Activated CD8-positive, alpha-beta memory T cell treated with anti-CD3 and anti-CD28 coated beads, Interleukin-2, amount 50 U/mL, for 1 hour (primary cell): Measurements from ENCODE around the gene AIG1.

ENCODE experiments used
- DNase-seq: peaks from one replicate; pipeline ENCODE4 v3.0.0-alpha.2; 2020; ENCODE audit errors: extremely low read depth

The AIG1 gene

GRCh38 chr6:143195349-143195845 is 134.7 kb downstream of the AIG1 start:
- no peak for DNase-seq

GRCh38 chr6:143196525-143197225 is 136.0 kb downstream of the AIG1 start:
- DNase-seq, result no peak

GRCh38 chr6:143197377-143197776 is 136.7 kb downstream of the AIG1 start:
- no peak for DNase-seq

GRCh38 chr6:143198312-143198711 is 137.6 kb downstream of the AIG1 start:
- no peak for DNase-seq

GRCh38 chr6:143199291-143199690 is 138.6 kb downstream of the AIG1 start:
- DNase-seq, result no peak

- no peak for DNase-seq
Observed at GRCh38 chr6:143200167-143200770, 139.6 kb downstream of the AIG1 start.

- no peak for DNase-seq
Observed at GRCh38 chr6:143204045-143204444, 143.4 kb downstream of the AIG1 start.

- no peak for DNase-seq
Observed at GRCh38 chr6:143205131-143205535, 144.4 kb downstream of the AIG1 start.

- no peak for DNase-seq
Observed at GRCh38 chr6:143205585-143205984, 144.9 kb downstream of the AIG1 start.

- no peak for DNase-seq
Observed at GRCh38 chr6:143205991-143206390, 145.3 kb downstream of the AIG1 start.

GRCh38 chr6:143206550-143206949 is 145.9 kb downstream of the AIG1 start:
- DNase-seq, result no peak

GRCh38 chr6:143210420-143210819 is 149.7 kb downstream of the AIG1 start:
- no peak for DNase-seq

- no peak for DNase-seq
Observed at GRCh38 chr6:143213859-143214376, 153.2 kb downstream of the AIG1 start.

GRCh38 chr6:143215363-143215762 is 154.7 kb downstream of the AIG1 start:
- DNase-seq, result no peak

- DNase-seq, result no peak
Observed at GRCh38 chr6:143215771-143216170, 155.1 kb downstream of the AIG1 start.

- DNase-seq, result no peak
Observed at GRCh38 chr6:143218233-143218632, 157.5 kb downstream of the AIG1 start.

- DNase-seq, result no peak
Observed at GRCh38 chr6:143221698-143222097, 161.0 kb downstream of the AIG1 start.

GRCh38 chr6:143222310-143222709 is 161.6 kb downstream of the AIG1 start:
- DNase-seq, result no peak

- DNase-seq, result no peak
Observed at GRCh38 chr6:143222801-143223231, 162.1 kb downstream of the AIG1 start.

- DNase-seq, result no peak
Observed at GRCh38 chr6:143223895-143224294, 163.2 kb downstream of the AIG1 start.

- DNase-seq, result no peak
Observed at GRCh38 chr6:143224516-143224915, 163.8 kb downstream of the AIG1 start.

GRCh38 chr6:143225929-143226328 is 165.2 kb downstream of the AIG1 start:
- DNase-seq, result no peak

GRCh38 chr6:143227675-143228074 is 167.0 kb downstream of the AIG1 start:
- no peak for DNase-seq
